Measurements from ENCODE around the gene MAS1.
"Not testable (repeated sequence)": the region's sequence is repeated elsewhere in the genome, so short reads cannot be mapped to it uniquely, and the experiment has no call there.

MAS1 gene

GRCh38 chr6:159890792-159891191, at the start of gene MAS1:
Gene MAS1 (plus strand): TSS chr6:159890988. CDS start chr6:159906956, 15,968 bp downstream.
- DNase-seq: no peak

GRCh38 chr6:159842035-159842434, 48.8 kb upstream of the MAS1 start:
- DNase-seq: no peak

- no peak for DNase-seq
These were observed 45.8 kb upstream of the MAS1 start for GRCh38 chr6:159844737-159845645.

- not testable (repeated sequence) for DNase-seq
These were observed 42.2 kb upstream of the MAS1 start for GRCh38 chr6:159848552-159848951.

GRCh38 chr6:159849851-159850250, 40.9 kb upstream of the MAS1 start:
- DNase-seq: not testable (repeated sequence)

- no peak for DNase-seq
These were observed 37.9 kb upstream of the MAS1 start for GRCh38 chr6:159852877-159853276.

- DNase-seq: no peak
These were observed 37.0 kb upstream of the MAS1 start for GRCh38 chr6:159853754-159854153.

- no peak for DNase-seq
These were observed 35.8 kb upstream of the MAS1 start for GRCh38 chr6:159854959-159855358.

GRCh38 chr6:159858259-159858658, 32.5 kb upstream of the MAS1 start:
- DNase-seq: no peak

GRCh38 chr6:159860482-159860881, 30.3 kb upstream of the MAS1 start:
- no peak for DNase-seq

GRCh38 chr6:159862103-159862502, 28.7 kb upstream of the MAS1 start:
- no peak for DNase-seq

- not testable (repeated sequence) for DNase-seq
These were observed 27.4 kb upstream of the MAS1 start for GRCh38 chr6:159863341-159863740.

- DNase-seq: no peak
These were observed 25.4 kb upstream of the MAS1 start for GRCh38 chr6:159865226-159865920.

GRCh38 chr6:159866286-159867247, 24.2 kb upstream of the MAS1 start:
- no peak for DNase-seq

- DNase-seq: no peak
These were observed 19.5 kb upstream of the MAS1 start for GRCh38 chr6:159871241-159871640.

GRCh38 chr6:159871906-159872305, 18.9 kb upstream of the MAS1 start:
- no peak for DNase-seq

- DNase-seq: no peak
These were observed 16.4 kb upstream of the MAS1 start for GRCh38 chr6:159874435-159874834.

- DNase-seq: no peak
These were observed 15.6 kb upstream of the MAS1 start for GRCh38 chr6:159875194-159875593.

GRCh38 chr6:159876242-159876641, 14.5 kb upstream of the MAS1 start:
- no peak for DNase-seq

GRCh38 chr6:159877256-159877808, 13.5 kb upstream of the MAS1 start:
- DNase-seq: no peak

GRCh38 chr6:159878341-159878740, 12.4 kb upstream of the MAS1 start:
- DNase-seq: no peak

- DNase-seq: no peak
These were observed 10.9 kb upstream of the MAS1 start for GRCh38 chr6:159879856-159880255.
